Measurements from ENCODE around the gene P2RX7.
"Not testable (repeated sequence)": the region's sequence is repeated elsewhere in the genome, so short reads cannot be mapped to it uniquely, and the experiment has no call there.

DNA sequence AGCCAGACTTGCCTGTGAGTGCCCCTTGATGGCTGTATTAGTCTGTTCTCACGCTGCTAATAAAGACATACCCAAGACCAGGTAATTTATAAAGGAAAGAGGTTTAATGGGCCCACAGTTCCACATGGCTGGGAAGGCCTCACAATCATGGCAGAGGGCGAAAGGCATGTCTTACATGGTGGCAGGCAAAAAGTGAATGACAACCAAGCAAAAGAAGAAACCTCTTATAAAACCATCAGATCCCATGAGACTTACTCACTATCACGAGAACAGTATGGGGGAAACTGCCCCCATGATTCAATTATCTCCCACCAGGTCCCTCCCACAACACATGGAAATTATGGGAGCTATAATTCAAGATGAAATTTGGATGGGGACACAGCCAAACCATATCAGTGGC lies 16.6 kb downstream of the P2RX7 start:
- TF ChIP-seq CTCF (conservative IDR thresholded peaks at IDR 0.05; ENCODE audit: low read depth, low read length); EZH2 (IDR thresholded peaks at IDR 0.05; ENCODE audit: borderline replicate concordance, low read depth, low read length, poor library complexity, severe bottlenecking): not testable (repeated sequence)

Data from A673 (cell line).